Glutamatergic neuron (in vitro differentiated cells): Measurements from ENCODE around the gene DPH7. TPM values are rescaled to one million over a fixed set of nuclear protein-coding genes. Genes with fewer than 3 reads are reported as not detected.
"Not testable (repeated sequence)": the region's sequence is repeated elsewhere in the genome, so short reads cannot be mapped to it uniquely, and the experiment has no call there.

Experiments used
- DNase-seq: peaks from one replicate; pipeline ENCODE4 v3.0.0; 2022
- H3K27ac Mint-ChIP-seq: one replicate; pipeline ENCODE4 v1.8.0; 2020; ENCODE audit warnings: mild to moderate bottlenecking, mixed read lengths, inconsistent platforms; ENCODE audit not compliant: unreplicated experiment
- H3K27me3 Mint-ChIP-seq: one replicate; pipeline ENCODE4 v1.8.0; 2020; ENCODE audit warnings: mild to moderate bottlenecking, moderate library complexity, mixed read lengths, inconsistent platforms; ENCODE audit not compliant: unreplicated experiment
- H3K36me3 Mint-ChIP-seq: one replicate; pipeline ENCODE4 v1.8.0; 2020; ENCODE audit warnings: mild to moderate bottlenecking, mixed read lengths, inconsistent platforms; ENCODE audit not compliant: unreplicated experiment
- H3K4me1 Mint-ChIP-seq: one replicate; pipeline ENCODE4 v1.8.0; 2020; ENCODE audit warnings: mild to moderate bottlenecking, low read depth, mixed read lengths, inconsistent platforms; ENCODE audit not compliant: unreplicated experiment
- H3K4me3 Mint-ChIP-seq: one replicate; pipeline ENCODE4 v1.8.0; 2020; ENCODE audit warnings: mild to moderate bottlenecking, mixed read lengths, inconsistent platforms; ENCODE audit not compliant: unreplicated experiment
- H3K9me3 Mint-ChIP-seq: one replicate; pipeline ENCODE4 v1.8.0; 2020; ENCODE audit warnings: mild to moderate bottlenecking, moderate library complexity, mixed read lengths, inconsistent platforms; ENCODE audit not compliant: unreplicated experiment
- CTCF ChIP-seq: fragments of 200-600 bp; sonication (generic); IDR thresholded peaks from one replicate; pipeline ENCODE4 v1.5.0; 2021; ENCODE audit not compliant: partially characterized antibody, unreplicated experiment
- total RNA-seq: library from RNA; stranded (reverse); fragmentation: NEBNext Ultra II Directional; extraction: Animal tissue kit (Norgen Biotek cat#: 25700); gene quantifications from one replicate; pipeline ENCODE4 v1.2.1, GENCODE V29; 2021; ENCODE audit not compliant: unreplicated experiment

Gene DPH7
- total RNA-seq, 1 donor from 2014 or later = 64.6 TPM

- Mint-ChIP-seq H3K9me3 (peaks cover 2% of the 10 kb centered on the region), H3K27me3 (peaks cover 11% of the 10 kb centered on the region), H3K36me3 (no peaks in the 10 kb centered on the region), H3K27ac (peak overlapping the region; percentile 64), H3K4me1 (peaks cover 14% of the 10 kb centered on the region), H3K4me3 (no peak overlapping the region)
- peak; percentile 51 for TF ChIP-seq CTCF
- DNase-seq = no peak
Observed at GRCh38 chr9:137534256-137535119, 44.2 kb downstream of the DPH7 start.

- not testable (repeated sequence) for H3K9me3 Mint-ChIP-seq, H3K4me3 Mint-ChIP-seq, DNase-seq, H3K27ac Mint-ChIP-seq, H3K36me3 Mint-ChIP-seq
- peaks cover 11% of the 10 kb centered on the region for H3K27me3 Mint-ChIP-seq
- peaks cover 14% of the 10 kb centered on the region for H3K4me1 Mint-ChIP-seq
Observed at GRCh38 chr9:137532891-137533468, 45.7 kb downstream of the DPH7 start.

- TF ChIP-seq CTCF = no peak
- Mint-ChIP-seq H3K27me3 (peaks cover 11% of the 10 kb centered on the region), H3K36me3 (no peaks in the 10 kb centered on the region), H3K4me1 (peaks cover 14% of the 10 kb centered on the region), H3K27ac (peak overlapping the region; percentile 68), H3K4me3 (peak overlapping the region; percentile 4), H3K9me3 (peaks cover 2% of the 10 kb centered on the region)
- no peak for DNase-seq
Observed at GRCh38 chr9:137531099-137531765, 47.5 kb downstream of the DPH7 start.

GRCh38 chr9:137530331-137530730, 48.4 kb downstream of the DPH7 start:
- peaks cover 2% of the 10 kb centered on the region for H3K9me3 Mint-ChIP-seq

DNA sequence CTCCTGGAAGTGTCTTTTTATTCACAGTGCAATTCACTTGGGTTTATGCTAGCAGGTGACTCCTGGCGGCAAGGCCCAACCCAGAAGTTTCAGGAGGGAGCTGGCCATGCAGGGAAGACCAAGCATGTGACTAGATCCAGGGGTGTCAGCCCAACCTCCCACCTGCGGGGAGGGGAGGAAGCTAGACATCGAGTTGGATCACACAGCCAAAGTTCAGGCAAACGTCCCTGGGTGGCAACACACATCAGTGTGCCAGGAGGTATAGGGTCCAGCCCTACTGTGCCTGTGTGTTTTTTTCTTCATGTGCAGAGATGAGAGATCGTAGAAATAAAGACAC, 53.8 kb downstream of the DPH7 start:
- Mint-ChIP-seq H3K27me3 (no peaks in the 10 kb centered on the region), H3K9me3 (peaks cover 4% of the 10 kb centered on the region), H3K27ac (no peak overlapping the region), H3K4me3 (no peak overlapping the region), H3K36me3 (no peaks in the 10 kb centered on the region), H3K4me1 (no peaks in the 10 kb centered on the region)
- DNase-seq = no peak
- TF ChIP-seq CTCF = no peak

More at GRCh38 chr9:137530331-137530730, 48.4 kb downstream of the DPH7 start:
- Mint-ChIP-seq H3K4me3 (no peak overlapping the region), H3K36me3 (no peaks in the 10 kb centered on the region), H3K27me3 (peaks cover 11% of the 10 kb centered on the region), H3K27ac (no peak overlapping the region), H3K4me1 (peaks cover 14% of the 10 kb centered on the region)
- DNase-seq = no peak
- no peak for TF ChIP-seq CTCF
